HG03045 (cell line): Measurements from ENCODE around the gene NUDT3.
"Not testable (repeated sequence)": the region's sequence is repeated elsewhere in the genome, so short reads cannot be mapped to it uniquely, and the experiment has no call there.

Source experiments
- ATAC-seq: cut with Tn5 transposase; IDR thresholded peaks from one replicate; pipeline ENCODE4 v1.9.1; 2021; ENCODE audit warnings: mild to moderate bottlenecking, moderate library complexity; ENCODE audit not compliant: unreplicated experiment

The NUDT3 gene

GRCh38 chr6:34371865-34372264, 20.6 kb downstream of the NUDT3 start:
- ATAC-seq: not testable (repeated sequence)

GRCh38 chr6:34370361-34370760, 22.1 kb downstream of the NUDT3 start:
- no peak for ATAC-seq

GRCh38 chr6:34369385-34369784, 23.1 kb downstream of the NUDT3 start:
- ATAC-seq: no peak

GRCh38 chr6:34366639-34366921, 25.9 kb downstream of the NUDT3 start:
- ATAC-seq: no peak

- not testable (repeated sequence) for ATAC-seq
Measured at GRCh38 chr6:34365781-34366638, 26.5 kb downstream of the NUDT3 start.

- not testable (repeated sequence) for ATAC-seq
Measured at GRCh38 chr6:34363681-34364075, 28.8 kb downstream of the NUDT3 start.

- no peak for ATAC-seq
Measured at GRCh38 chr6:34362909-34363680, 29.4 kb downstream of the NUDT3 start.

- no peak for ATAC-seq
Measured at GRCh38 chr6:34362176-34362575, 30.3 kb downstream of the NUDT3 start.

GRCh38 chr6:34360556-34360955, 31.9 kb downstream of the NUDT3 start:
- ATAC-seq: no peak

- no peak for ATAC-seq
Measured at GRCh38 chr6:34359418-34360158, 32.9 kb downstream of the NUDT3 start.

- no peak for ATAC-seq
Measured at GRCh38 chr6:34358389-34358905, 34.0 kb downstream of the NUDT3 start.

- no peak for ATAC-seq
Measured at GRCh38 chr6:34357937-34358336, 34.5 kb downstream of the NUDT3 start.

GRCh38 chr6:34355889-34356288, 36.6 kb downstream of the NUDT3 start:
- no peak for ATAC-seq

- ATAC-seq: not testable (repeated sequence)
Measured at GRCh38 chr6:34354230-34354629, 38.2 kb downstream of the NUDT3 start.

GRCh38 chr6:34353530-34353929, 38.9 kb downstream of the NUDT3 start:
- not testable (repeated sequence) for ATAC-seq

- ATAC-seq: no peak
Measured at GRCh38 chr6:34352305-34352937, 40.0 kb downstream of the NUDT3 start.

GRCh38 chr6:34350934-34351217, 41.6 kb downstream of the NUDT3 start:
- no peak for ATAC-seq

- ATAC-seq: no peak
Measured at GRCh38 chr6:34350137-34350933, 42.1 kb downstream of the NUDT3 start.

- ATAC-seq: no peak
Measured at GRCh38 chr6:34349211-34349610, 43.3 kb downstream of the NUDT3 start.

- no peak for ATAC-seq
Measured at GRCh38 chr6:34347303-34347702, 45.2 kb downstream of the NUDT3 start.
